GM21381 (cell line): ENCODE measurements around the gene PMM1.
A peak's percentile ranks its signal among the peaks of the same experiment; 100 is the strongest.
"Not testable (repeated sequence)": the region's sequence is repeated elsewhere in the genome, so short reads cannot be mapped to it uniquely, and the experiment has no call there.

Source experiments
- ATAC-seq: cut with Tn5 transposase; IDR thresholded peaks from one replicate; pipeline ENCODE4 v1.9.1; 2021; ENCODE audit warnings: mild to moderate bottlenecking, moderate library complexity; ENCODE audit not compliant: unreplicated experiment

Gene PMM1

GRCh38 chr22:41564563-41564962 lies 25.1 kb downstream of the PMM1 start:
- ATAC-seq, result no peak

DNA sequence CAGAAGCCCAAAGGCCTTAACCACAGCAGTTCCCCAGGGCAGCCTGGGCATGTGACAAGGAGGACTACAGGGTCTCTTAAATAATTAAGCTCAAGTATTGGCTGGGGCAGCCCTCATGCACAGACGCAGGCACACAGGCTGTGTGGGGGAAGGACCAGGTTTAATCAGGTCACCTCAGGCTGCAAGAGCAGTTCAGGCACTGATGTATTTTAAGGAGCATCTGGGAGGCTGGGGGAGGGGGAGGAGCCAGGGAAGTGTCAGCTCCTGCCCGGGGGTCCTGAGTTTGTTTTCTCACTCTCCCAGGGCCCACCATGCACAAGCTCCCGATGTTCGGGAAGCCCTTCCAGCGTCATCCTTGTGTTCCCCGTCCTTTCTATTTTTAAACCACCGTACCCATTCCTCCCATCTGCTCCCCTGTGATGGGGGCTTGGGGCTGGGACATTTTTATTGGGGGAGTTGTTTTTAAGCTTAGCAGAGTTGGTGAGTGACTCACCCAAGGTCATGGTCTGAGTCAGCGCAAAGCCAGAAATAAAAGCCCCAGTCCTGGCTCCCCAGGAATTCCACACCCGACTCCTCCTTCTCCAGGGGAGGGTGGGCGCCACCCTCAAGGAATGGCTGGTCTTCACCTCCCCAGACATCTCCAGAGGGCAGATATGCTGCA lies 26.5 kb downstream of the PMM1 start:
- no peak for ATAC-seq

GRCh38 chr22:41562461-41562860 lies 27.2 kb downstream of the PMM1 start:
- ATAC-seq, result no peak

GRCh38 chr22:41561788-41562187 lies 27.9 kb downstream of the PMM1 start:
- no peak for ATAC-seq

- no peak for ATAC-seq
Observed at GRCh38 chr22:41561335-41561734, 28.3 kb downstream of the PMM1 start.

DNA sequence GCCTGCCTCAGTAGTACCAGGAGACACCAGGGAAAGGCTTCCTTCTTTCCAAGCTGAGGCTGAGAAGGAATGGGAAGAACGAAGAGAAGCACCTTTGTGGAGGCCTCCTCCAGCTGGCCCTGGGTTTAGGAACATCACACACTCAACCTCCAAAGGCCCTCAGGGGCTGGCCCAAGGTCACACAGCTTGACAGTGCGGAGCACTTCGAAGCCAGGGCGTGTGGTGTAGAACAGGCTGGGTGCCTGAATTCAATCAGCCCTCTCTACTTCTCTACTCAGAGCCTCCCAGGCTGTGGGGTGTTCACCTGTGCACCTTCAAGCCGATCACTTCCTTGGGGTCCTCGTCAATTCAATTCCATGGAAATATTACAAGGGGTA lies 29.6 kb downstream of the PMM1 start:
- ATAC-seq, result no peak

GRCh38 chr22:41558241-41558630 lies 31.4 kb downstream of the PMM1 start:
- not testable (repeated sequence) for ATAC-seq

- ATAC-seq, result no peak
Observed at GRCh38 chr22:41557401-41558240, 32.0 kb downstream of the PMM1 start.

GRCh38 chr22:41556561-41556960 lies 33.1 kb downstream of the PMM1 start:
- no peak for ATAC-seq

DNA sequence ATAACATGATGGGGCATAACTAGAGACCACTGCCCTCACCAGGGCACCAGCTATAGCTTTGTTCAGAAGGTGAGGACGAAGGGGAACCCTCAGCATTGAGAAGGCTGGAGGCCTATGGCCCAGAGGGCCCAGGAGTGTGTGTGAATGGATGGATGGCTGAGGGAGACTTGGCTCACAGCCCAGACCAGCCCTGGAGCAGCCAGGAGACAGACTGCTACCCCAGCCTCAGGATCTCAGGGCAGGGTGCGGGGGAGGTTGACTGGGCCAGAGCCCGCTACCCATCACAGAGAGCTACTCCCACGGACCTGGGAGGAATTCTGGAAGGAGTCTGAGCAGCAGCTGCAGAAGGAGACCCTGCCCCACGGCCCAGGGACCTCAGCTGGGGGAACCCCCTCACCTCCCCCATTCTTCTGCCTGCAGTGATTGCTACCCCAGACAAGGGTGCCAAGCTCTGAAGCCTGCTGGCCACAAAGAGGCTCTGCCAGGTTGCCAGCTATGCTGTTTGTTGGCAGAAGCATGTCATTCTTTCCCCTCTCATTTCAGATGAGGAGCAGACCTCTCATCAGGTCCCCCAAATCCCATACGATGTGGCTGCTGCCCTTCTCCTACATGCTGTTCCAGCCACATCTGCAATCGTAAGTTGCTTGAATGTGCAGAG lies 34.2 kb downstream of the PMM1 start:
- no peak for ATAC-seq

GRCh38 chr22:41551877-41552582 lies 37.6 kb downstream of the PMM1 start:
- ATAC-seq, result no peak

GRCh38 chr22:41550952-41551491 lies 38.6 kb downstream of the PMM1 start:
- no peak for ATAC-seq

DNA sequence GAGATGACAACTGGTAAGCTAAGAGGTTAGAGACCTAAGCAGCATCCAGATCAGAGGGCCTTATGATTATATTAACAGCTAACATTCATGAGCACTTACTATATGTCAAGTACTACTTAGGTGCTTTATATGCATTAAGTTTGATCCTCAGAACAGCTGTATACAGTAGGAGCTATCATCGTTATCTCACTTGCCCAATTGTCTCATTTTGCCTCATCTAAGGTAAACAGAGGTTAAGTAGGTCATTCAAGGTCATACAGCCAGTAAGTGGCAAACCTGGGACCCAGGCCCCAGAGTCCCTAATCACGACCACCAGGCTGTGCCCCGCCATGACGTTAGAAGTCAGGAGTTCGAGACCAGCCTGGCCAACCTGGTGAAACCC lies 40.8 kb downstream of the PMM1 start:
- no peak for ATAC-seq

DNA sequence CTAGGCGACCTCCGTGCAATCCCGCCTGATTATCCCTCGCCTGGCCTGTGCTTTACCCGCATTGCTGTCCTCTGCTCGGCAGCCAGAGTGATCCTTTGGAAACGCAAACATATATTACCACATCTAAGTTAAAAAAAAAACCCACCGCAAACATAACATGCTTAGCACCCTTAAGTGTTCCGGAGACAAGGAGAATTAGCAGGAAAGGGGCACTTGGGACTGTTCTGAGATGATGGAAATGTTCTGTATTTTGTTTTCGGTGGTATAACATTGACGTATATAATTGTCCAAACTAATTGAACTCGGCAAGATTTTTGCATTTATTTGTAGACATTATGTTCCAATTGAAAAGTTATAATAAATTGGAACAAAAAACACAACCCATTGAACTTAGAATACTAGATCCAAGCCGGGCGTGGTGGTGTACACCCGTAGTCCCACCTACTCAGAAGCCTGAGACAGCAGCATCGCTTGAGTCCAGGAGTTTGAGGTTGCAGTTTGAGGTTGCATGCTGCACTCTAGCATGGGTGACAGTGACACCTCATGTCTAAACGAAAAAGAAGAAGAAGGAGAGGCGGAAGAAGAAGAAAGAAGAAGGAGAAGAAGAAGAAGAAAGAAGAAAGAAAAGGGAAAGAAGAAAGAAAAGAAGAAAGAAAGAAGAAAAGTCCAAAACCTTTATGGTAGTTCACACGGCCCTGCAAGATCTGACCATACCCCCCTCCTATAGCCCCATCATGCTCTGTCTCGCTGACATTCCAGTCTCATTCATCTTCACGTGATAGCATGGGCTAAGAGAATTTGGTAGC lies 44.8 kb downstream of the PMM1 start:
- no peak for ATAC-seq

- ATAC-seq, result peak; percentile 97
Observed at GRCh38 chr22:41543854-41544670, 45.6 kb downstream of the PMM1 start, which contains the start of gene POLR3H. TSS of gene POLR3H (minus strand) at chr22:41544470. CDS start at chr22:41544101, 369 bp downstream.

GRCh38 chr22:41542224-41542623 lies 47.4 kb downstream of the PMM1 start:
- ATAC-seq, result no peak

DNA sequence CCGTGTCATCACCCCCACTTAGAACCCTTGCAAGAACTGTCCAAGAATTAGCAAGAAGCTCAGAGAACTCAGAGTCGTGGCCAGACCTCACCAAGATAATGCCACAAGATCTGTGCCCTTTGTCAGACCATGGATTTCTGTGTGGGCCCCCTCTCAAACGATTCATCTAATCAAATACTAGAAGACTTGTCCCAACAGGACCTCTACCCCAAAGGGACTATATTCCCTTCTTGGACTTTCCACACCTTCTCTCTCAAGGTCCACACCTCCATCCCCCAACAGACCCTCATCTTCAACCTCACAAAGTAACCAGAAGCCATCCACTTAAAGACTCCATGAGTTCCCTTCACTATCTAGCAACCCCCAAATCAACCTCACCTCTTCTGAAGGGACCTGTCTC lies 48.2 kb downstream of the PMM1 start:
- no peak for ATAC-seq

DNA sequence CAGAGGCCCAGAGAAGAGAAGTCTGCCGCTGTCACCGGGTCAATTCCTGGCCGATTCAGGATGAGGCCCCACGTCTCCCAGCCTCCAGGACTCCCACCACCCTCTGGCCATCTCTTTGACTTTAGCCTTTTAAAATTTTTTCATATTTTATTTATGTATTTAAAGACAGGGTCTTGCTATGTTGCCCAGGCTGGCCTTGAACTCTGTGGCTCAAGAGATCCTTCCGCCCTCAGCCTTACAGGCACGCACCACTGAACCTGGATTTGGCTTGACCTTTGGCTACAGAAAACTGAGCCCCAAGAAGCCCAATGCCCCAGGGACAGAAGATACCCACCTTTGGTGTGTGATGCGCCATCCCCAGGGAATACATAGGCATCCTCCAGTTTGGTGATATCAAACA lies 49.3 kb downstream of the PMM1 start:
- no peak for ATAC-seq

DNA sequence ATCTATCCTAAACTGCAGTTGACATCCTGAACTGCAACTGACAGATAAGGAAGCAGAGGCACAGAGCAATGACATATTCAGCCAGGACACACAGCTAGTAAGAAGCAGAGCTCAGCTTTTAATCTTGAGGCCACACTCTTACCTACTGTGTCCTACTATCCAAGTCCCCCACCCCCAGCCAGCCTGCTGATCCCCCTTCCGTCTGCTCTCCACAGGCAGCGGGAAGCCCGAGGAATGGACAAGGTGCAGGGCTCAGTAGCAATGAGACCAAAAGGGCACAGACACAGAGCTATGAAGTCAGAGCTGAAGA lies 49.7 kb downstream of the PMM1 start:
- ATAC-seq, result no peak
